GM20431 (cell line): Measurements from ENCODE around the gene CIRBP.

ENCODE experiments used
- in situ Hi-C: fragments of 300-500 bp; cut with MseI, MboI; formaldehyde crosslinking; loops from one replicate; pipeline ENCODE4 v1.15.0; 2020; ENCODE audit warnings: low sequenced_read_pairs; ENCODE audit not compliant: unreplicated experiment

The CIRBP gene

GRCh38 chr19:1275976-1276627, 7.0 kb downstream of the CIRBP start:
- in situ Hi-C loops: loop anchor here (25.0 kb wide), 1 partner anchor 111 kb away; the partner anchor contains the start of gene NDUFS7

DNA sequence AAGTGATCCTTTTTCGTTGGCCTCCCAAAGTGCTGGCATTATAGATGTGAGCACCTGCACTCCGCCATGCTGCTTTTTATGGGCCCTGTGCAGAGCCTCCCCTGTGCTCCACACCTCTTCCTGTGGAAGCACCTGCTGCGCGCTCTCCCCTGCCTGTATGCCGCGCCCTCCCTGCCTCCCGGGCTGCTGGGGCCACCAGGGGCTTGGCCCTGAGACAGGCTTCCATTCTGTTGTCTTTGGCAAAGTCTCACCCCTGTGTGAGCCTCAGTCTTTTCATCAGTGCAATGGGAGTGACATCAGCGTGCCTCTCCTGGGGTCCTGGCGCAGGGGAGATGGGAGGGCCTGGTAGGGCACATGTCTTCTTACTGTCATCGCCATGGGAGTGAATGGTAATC, 7.5 kb downstream of the CIRBP start:
- in situ Hi-C loops: loop anchor here (25.0 kb wide), 1 partner anchor 111 kb away; the partner anchor contains the start of gene NDUFS7

GRCh38 chr19:1277061-1277460, 7.9 kb downstream of the CIRBP start:
- in situ Hi-C loops: loop anchor here (25.0 kb wide), 1 partner anchor 110 kb away; the partner anchor contains the start of gene NDUFS7

DNA sequence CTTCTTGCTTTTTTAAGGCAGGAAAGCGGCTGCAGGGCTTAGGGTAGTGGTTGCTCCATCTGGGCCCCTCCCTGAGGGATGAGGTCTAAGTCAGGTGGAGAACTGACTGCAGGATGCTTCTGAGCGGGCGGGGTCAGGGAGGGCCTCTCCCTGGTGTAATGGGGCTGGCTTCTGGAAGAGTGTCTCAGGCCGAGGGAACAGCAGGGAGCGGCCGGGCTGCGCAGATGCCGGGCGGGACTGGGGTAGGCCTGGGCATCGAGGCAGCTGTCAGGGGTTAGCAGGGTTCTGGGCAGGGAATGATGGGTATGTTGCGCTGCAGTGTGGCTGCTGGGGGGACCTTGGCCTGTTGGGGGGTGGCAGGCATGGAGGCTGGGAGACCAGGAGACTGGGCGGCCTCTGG, 8.9 kb downstream of the CIRBP start:
- in situ Hi-C loops: loop anchor here (25.0 kb wide), 1 partner anchor 109 kb away; the partner anchor contains the start of gene NDUFS7

GRCh38 chr19:1278713-1279660, 9.9 kb downstream of the CIRBP start:
- in situ Hi-C loops: loop anchor here (25.0 kb wide), 1 partner anchor 108 kb away; the partner anchor contains the start of gene NDUFS7

- in situ Hi-C loops: loop anchor here (25.0 kb wide), 1 partner anchor 107 kb away; the partner anchor contains the start of gene NDUFS7
Measured at GRCh38 chr19:1279782-1280341, 10.7 kb downstream of the CIRBP start.

DNA sequence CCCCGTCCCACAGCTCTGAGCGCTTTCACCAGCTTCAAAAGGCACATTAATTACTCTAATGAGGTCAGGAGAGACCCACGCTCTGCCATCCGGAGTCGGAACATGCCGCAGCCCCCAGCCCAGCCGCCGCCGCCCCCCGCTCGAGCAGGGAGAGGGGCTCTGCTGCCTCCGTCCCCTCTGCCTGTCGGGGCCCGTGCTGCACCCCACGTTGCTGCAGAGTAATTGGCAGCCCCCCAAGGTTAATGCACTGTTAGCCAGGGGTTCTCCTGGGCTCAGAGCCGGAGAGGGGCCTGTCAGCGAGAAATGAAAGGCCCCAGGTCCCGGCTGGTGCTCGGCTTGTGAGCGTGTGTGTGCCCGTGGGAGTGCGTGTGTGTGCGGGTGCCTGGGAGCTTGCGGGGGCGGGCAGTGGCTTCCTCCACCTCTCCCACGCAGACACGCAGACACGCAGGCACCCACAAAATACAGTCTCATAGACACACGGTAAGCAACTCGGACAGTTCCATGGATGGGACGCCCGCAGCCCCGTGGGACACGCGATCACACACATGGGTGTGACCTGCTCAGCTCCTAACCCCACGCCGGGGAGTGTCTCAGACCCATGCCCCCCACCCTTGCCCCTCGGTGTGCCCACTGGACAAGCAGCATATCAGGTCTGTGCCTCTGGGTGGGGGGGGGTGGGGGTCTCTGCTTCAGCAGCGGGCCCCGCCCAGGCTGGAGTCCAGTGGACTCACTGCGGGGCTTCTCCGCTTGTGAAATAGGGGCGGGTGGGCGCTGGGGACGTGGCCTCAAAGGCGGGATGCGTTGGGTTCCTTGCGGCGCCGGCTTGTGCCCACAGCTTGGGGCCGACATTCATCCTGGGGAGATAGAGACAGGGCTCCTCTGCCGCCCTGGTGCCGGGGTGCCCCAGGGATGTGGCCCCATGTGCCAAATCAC, 11.8 kb downstream of the CIRBP start:
- in situ Hi-C loops: loop anchor here (25.0 kb wide), 1 partner anchor 106 kb away; the partner anchor contains the start of gene NDUFS7

- in situ Hi-C loops: loop anchor here (25.0 kb wide), 1 partner anchor 106 kb away; the partner anchor contains the start of gene NDUFS7
Measured at GRCh38 chr19:1281569-1282287, 12.6 kb downstream of the CIRBP start.

DNA sequence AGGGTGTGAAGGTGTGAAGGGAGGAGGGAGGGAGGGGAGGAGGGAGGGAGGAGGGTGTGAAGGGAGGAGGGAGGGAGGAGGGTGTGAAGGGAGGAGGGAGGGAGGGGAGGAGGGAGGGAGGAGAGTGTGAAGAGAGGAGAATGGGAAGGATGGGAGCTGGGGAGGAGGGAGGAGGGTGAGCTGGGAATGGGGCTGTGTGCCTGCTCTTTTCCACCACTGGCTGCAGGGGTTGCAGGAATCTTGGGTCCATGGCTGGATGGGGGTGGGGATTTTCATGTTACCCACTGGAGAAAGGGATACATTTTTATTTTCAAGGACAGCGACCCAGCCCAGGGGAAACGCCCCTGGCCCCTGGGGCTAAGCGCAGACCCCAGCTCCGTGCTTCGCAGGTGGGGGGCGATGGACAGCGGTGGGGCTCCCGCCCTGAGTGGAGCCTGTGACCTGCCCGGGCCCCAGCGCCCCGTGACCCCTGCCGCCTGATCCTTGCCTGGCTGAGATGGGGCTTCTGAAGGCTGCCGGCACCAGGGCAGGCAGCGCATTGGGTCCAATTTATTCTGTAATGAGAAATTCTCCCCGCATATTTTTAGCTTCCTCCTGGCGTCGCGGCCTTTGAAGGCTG, 13.6 kb downstream of the CIRBP start:
- in situ Hi-C loops: loop anchor here (25.0 kb wide), 1 partner anchor 105 kb away; the partner anchor contains the start of gene NDUFS7

DNA sequence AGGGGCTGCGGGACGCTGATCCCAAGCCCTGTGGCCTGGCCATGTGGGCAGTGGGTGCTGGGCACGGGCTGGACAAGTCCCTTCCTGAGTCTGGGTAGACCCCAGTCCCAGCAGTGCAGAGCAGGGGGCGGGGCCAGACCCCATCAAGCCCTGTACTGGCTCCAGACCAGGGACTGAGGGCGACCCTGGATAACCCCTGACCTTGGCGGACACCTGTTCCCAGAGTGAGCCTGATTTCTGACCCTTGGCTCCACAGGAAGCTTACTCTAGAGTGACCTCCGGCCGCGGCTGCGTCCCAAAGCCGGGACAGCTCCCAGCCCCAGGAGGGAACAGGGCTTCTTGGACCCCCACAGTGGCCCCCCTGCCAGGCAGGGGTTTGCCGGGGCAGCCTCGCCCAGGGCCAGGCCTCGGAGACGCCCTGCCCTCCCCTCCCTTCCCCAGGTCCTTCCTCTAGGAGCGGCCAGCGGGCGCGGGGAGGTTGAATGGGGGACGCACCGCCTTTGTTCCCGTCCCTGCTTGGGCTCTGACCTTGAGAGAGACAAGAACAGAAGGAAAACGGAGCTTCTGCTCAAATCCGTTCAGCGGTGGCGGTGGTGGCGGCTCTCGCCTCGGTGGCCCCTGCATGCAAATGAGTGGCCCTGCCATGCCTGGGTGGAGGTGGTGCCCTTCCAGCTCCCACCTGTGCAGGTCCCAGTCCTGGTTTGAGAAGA, 14.2 kb downstream of the CIRBP start:
- in situ Hi-C loops: loop anchor here (25.0 kb wide), 1 partner anchor 104 kb away; the partner anchor contains the start of gene NDUFS7

DNA sequence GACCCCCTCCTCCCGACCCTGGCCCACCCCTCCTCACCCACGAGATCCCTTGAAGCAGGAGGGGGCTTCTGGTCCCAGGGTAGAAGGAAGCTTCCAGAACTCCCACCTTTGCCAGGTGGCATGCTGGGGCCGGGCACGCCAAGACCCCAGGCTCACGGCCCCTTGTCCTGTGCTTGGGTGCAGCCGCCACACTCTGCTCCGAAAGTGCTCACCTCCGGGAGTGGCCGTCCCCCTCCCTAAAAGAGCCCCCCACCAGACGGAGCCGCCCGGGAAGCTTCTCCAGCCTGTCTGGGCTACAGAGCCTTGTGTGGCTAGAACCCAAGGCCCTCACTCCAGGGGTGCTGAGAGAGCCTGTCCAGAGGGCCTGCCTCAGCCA, 14.8 kb downstream of the CIRBP start:
- in situ Hi-C loops: loop anchor here (25.0 kb wide), 1 partner anchor 103 kb away; the partner anchor contains the start of gene NDUFS7

- in situ Hi-C loops: loop anchor here (25.0 kb wide), 1 partner anchor 103 kb away; the partner anchor contains the start of gene NDUFS7
Measured at GRCh38 chr19:1284293-1284978, 15.3 kb downstream of the CIRBP start.

GRCh38 chr19:1284979-1285736, 16.0 kb downstream of the CIRBP start:
- in situ Hi-C loops: loop anchor here (25.0 kb wide), 1 partner anchor 102 kb away; the partner anchor contains the start of gene NDUFS7

GRCh38 chr19:1285737-1286360, 16.7 kb downstream of the CIRBP start, which contains the start of gene EFNA2:
Gene EFNA2, plus strand, starts transcription at chr19:1285873. Its CDS starts 296 bp downstream, at chr19:1286169.
- in situ Hi-C loops: loop anchor here (25.0 kb wide), 1 partner anchor 101 kb away; the partner anchor contains the start of gene NDUFS7
